ENCODE measurements around the gene NOC2L.

DNA sequence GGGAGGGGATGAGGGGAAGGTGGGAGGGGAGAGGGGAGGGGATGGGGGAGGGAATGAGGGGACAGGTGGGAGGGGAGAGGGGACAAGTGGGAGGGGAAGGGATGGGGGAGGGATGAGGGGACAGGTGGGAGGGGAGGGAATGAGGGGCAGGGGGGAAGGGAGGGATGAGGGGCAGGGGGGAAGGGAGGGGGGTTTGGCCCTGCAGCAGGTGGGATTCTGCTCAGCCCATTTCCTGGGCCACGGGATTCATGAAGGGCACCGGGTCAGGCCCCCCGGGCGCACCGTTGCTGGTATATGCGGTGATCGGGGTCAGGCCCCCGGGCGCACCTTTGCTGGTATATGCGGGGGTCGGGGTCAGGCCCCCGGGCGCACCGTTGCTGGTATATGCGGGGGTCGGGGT, 50.4 kb downstream of the NOC2L start:
- TF ChIP-seq, protein P1, sequence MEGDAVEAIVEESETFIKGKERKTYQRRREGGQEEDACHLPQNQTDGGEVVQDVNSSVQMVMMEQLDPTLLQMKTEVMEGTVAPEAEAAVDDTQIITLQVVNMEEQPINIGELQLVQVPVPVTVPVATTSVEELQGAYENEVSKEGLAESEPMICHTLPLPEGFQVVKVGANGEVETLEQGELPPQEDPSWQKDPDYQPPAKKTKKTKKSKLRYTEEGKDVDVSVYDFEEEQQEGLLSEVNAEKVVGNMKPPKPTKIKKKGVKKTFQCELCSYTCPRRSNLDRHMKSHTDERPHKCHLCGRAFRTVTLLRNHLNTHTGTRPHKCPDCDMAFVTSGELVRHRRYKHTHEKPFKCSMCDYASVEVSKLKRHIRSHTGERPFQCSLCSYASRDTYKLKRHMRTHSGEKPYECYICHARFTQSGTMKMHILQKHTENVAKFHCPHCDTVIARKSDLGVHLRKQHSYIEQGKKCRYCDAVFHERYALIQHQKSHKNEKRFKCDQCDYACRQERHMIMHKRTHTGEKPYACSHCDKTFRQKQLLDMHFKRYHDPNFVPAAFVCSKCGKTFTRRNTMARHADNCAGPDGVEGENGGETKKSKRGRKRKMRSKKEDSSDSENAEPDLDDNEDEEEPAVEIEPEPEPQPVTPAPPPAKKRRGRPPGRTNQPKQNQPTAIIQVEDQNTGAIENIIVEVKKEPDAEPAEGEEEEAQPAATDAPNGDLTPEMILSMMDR (IDR thresholded peaks at IDR 0.05 in 8 of 11, conservative IDR thresholded peaks at IDR 0.05 in 3 of 11): no peak
- TF ChIP-seq POLR2AphosphoS5 (IDR thresholded peaks at IDR 0.05): no peak
- no peak for TF ChIP-seq POLR2A (IDR thresholded peaks at IDR 0.05)

Measured in spleen (tissue), 7 donors.